Left lung (tissue), 10 donors: ENCODE results near the gene NT5M. TPM values are rescaled to one million over a fixed set of nuclear protein-coding genes. Genes with fewer than 3 reads are reported as not detected.

Experiments
- ATAC-seq: fragments of 200-7000 bp; cut with Tn5 transposase; one replicate; pipeline ENCODE4 v1.9.1; 2020; ENCODE audit warnings: moderate library complexity
- DNase-seq, 4 donors: peaks; one replicate each; pipeline ENCODE4 v3.0.0-alpha.2; 2013 to 2020
- H3K27ac ChIP-seq, 2 donors: fragments of 200-600 bp; sonication (generic) in 1 of 2; one replicate each; pipeline versions ENCODE4 v1.5.0 to v1.8.0; 2020 to 2021
- H3K27me3 ChIP-seq, 2 donors: fragments of 200-600 bp; sonication (generic) in 1 of 2; one replicate each; pipeline versions ENCODE4 v1.5.0 to v1.8.0; 2020 to 2021
- H3K36me3 ChIP-seq, 2 donors: fragments of 200-600 bp; sonication (generic) in 1 of 2; one replicate each; pipeline versions ENCODE4 v1.5.0 to v1.8.0; 2020 to 2021
- H3K4me1 ChIP-seq, 2 donors: fragments of 200-600 bp; one replicate each; pipeline ENCODE4 v1.8.0; 2021
- H3K4me3 ChIP-seq, 2 donors: fragments of 200-600 bp; sonication (generic) in 1 of 2; one replicate each; pipeline versions ENCODE4 v1.5.0 to v1.8.0; 2020 to 2021; ENCODE audit warnings: mild to moderate bottlenecking in 1 of 2
- H3K9me3 ChIP-seq, 2 donors: fragments of 200-600 bp; sonication (generic) in 1 of 2; one replicate each; pipeline versions ENCODE4 v1.5.0 to v1.8.0; 2020 to 2021
- intact Hi-C, 2 donors: fragments of 100-400 bp; cut with DNase I; formaldehyde crosslinking; loops; one replicate each; pipeline versions ENCODE4 v1.11.2 to v1.14.2; 2022
- polyA plus RNA-seq, 6 donors: library from polyadenylated mRNA; unstranded; fragments of 120-200 nt; gene quantifications; one replicate each; pipeline ENCODE4 v1.2.1, GENCODE V29; 2013; ENCODE audit not compliant: insufficient read length in 6 of 6
- total RNA-seq, 2 donors: library from RNA; stranded (reverse); fragmentation: NEBNext Ultra II Directional; extraction: Animal tissue kit (Norgen Biotek cat#: 25700); gene quantifications; one replicate each; pipeline ENCODE4 v1.2.1, GENCODE V29; 2021
- TF ChIP-seq, protein P1 (sequence below), 2 donors: fragments of 200-600 bp; sonication (generic) in 1 of 2; IDR thresholded peaks; one replicate each; pipeline versions ENCODE4 v1.5.0 to v1.8.0; 2021; ENCODE audit warnings: antibody characterized with exemption in 2 of 2
- donor health status: DM: no; HTN: yes; CAD: no.
- donor health status: DM: no; HTN: no; CAD: no.

Gene NT5M
- total and polyA plus RNA-seq, 8 donors: 1.5 to 5.4 (median 3.8) TPM

DNA sequence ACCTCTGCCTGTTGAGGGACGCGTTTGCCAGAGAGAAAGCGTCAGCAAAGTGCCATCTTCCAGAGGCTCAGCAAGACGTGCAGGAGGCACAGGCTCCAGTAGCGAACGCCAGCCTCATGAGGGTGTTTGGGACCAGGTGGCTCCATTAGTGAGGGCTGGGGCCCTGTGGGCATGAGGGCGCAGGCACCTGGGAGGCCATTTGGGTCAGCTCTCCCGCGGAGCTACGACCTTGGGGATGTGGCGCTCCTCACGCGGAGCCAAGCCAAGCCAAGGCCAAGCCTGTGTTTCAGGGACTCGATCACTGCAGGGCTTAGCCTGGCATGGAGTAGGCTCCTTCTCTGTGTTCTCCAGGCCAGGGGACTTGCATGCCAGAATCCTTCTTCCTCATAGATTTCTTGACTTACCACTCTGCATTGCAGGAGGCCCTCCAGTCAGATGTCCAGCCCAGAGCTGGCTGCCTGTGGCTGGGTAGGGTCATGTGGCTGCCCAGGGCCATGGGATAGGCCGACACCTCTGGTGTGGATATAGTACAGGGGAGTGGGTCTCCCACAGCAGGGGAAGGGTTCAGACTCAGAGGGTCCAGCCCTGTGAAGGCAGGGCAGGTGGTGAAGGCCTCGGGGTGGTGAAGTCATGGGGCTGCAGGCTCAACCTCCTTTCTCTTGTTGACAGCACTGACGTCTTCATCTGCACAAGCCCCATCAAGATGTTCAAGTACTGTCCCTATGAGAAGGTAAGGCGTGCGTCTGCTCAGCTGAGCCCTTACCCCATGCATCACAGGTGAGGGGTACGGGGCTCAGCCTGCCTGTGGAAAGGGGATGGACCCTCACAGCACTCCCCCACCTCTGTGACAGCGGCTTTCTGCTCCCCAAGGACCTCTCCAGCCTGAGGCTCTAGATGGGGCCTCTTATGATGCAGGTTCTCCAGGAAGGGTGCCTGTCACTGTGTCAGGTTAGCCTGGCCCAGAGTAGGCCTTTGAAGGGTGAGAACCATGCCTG, 19.6 kb downstream of the NT5M start:
- Histone ChIP-seq H3K4me3 (no peak overlapping the region), H3K9me3 (no peaks in the 10 kb centered on the region), H3K27me3 (no peaks in the 10 kb centered on the region), H3K27ac (no peak overlapping the region), H3K4me1 (no peaks in the 10 kb centered on the region), H3K36me3 (no peaks in the 10 kb centered on the region)
- DNase-seq (no peak), ATAC-seq (no peak)
- intact Hi-C loops: no loop called here
- TF ChIP-seq, protein P1, sequence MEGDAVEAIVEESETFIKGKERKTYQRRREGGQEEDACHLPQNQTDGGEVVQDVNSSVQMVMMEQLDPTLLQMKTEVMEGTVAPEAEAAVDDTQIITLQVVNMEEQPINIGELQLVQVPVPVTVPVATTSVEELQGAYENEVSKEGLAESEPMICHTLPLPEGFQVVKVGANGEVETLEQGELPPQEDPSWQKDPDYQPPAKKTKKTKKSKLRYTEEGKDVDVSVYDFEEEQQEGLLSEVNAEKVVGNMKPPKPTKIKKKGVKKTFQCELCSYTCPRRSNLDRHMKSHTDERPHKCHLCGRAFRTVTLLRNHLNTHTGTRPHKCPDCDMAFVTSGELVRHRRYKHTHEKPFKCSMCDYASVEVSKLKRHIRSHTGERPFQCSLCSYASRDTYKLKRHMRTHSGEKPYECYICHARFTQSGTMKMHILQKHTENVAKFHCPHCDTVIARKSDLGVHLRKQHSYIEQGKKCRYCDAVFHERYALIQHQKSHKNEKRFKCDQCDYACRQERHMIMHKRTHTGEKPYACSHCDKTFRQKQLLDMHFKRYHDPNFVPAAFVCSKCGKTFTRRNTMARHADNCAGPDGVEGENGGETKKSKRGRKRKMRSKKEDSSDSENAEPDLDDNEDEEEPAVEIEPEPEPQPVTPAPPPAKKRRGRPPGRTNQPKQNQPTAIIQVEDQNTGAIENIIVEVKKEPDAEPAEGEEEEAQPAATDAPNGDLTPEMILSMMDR (IDR thresholded peaks at IDR 0.05): no peak

DNA sequence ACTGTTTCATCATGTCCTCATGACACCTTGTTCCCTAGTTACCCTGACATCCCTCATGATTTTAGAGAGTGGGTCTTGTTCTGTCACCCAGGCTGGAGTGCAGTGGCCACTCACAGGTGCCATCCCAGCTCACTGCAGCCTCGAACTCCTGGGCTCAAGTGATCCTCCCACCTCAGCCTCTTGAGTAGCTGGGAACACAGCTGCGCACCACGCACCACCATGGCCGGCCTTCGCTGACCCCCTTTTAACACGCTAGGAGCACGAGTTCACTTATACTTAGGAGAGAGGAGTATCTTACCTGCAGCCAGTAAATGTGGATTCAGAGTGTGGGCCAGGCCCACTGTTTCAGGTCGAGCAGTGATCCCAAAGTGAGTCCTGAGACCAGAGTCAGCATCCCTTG, 21.4 kb downstream of the NT5M start:
- H3K27ac ChIP-seq: no peak overlapping the region
- DNase-seq (no peak), ATAC-seq (no peak)
- no peaks in the 10 kb centered on the region for H3K4me1 ChIP-seq
- TF ChIP-seq, protein P1 (IDR thresholded peaks at IDR 0.05): no peak
- H3K36me3 ChIP-seq: no peaks in the 10 kb centered on the region
- no peak overlapping the region for H3K4me3 ChIP-seq
- no peaks in the 10 kb centered on the region for H3K9me3 ChIP-seq
- no peaks in the 10 kb centered on the region for H3K27me3 ChIP-seq
- intact Hi-C loops: no loop called here

GRCh38 chr17:17325228-17325627, 22.1 kb downstream of the NT5M start:
- no peak for ATAC-seq
- Histone ChIP-seq H3K36me3 (no peaks in the 10 kb centered on the region), H3K4me1 (no peaks in the 10 kb centered on the region), H3K27ac (no peak overlapping the region), H3K27me3 (no peaks in the 10 kb centered on the region), H3K9me3 (no peaks in the 10 kb centered on the region), H3K4me3 (no peak overlapping the region)
- DNase-seq: no peak
- TF ChIP-seq, protein P1 (IDR thresholded peaks at IDR 0.05): no peak
- intact Hi-C loops: no loop called here

GRCh38 chr17:17325816-17326215, 22.6 kb downstream of the NT5M start:
- TF ChIP-seq, protein P1 (IDR thresholded peaks at IDR 0.05): no peak

GRCh38 chr17:17326275-17326875, 23.2 kb downstream of the NT5M start:
- ATAC-seq (no peak), DNase-seq (no peak)
- no peak overlapping the region for H3K4me3 ChIP-seq
- H3K27ac ChIP-seq: no peak overlapping the region
- no peaks in the 10 kb centered on the region for H3K27me3 ChIP-seq
- intact Hi-C loops: no loop called here
- TF ChIP-seq, protein P1 (IDR thresholded peaks at IDR 0.05): no peak
- H3K4me1 ChIP-seq: no peaks in the 10 kb centered on the region
- no peaks in the 10 kb centered on the region for H3K9me3 ChIP-seq
- no peaks in the 10 kb centered on the region for H3K36me3 ChIP-seq

More at GRCh38 chr17:17325816-17326215, 22.6 kb downstream of the NT5M start:
- Histone ChIP-seq H3K27ac (no peak overlapping the region), H3K27me3 (no peaks in the 10 kb centered on the region), H3K9me3 (no peaks in the 10 kb centered on the region), H3K36me3 (no peaks in the 10 kb centered on the region), H3K4me3 (no peak overlapping the region), H3K4me1 (no peaks in the 10 kb centered on the region)
- DNase-seq (no peak), ATAC-seq (no peak)
- intact Hi-C loops: no loop called here
